ENCODE measurements around the gene SAMM50.

Gene SAMM50

GRCh38 chr22:43953988-43954785, 1.1 kb upstream of the SAMM50 start:
- Histone ChIP-seq H3F3A (ENCODE audit: insufficient read depth) (no peaks in the 10 kb centered on the region), H4K20me1 (ENCODE audit: low read depth, low read length) (no peaks in the 10 kb centered on the region), H2AFZ (ENCODE audit: low read depth, low read length, severe bottlenecking) (peak overlapping the region; percentile 69), H3K4me2 (ENCODE audit: low read depth, low read length, poor library complexity, severe bottlenecking) (peak overlapping the region; percentile 76), H3K9me3 (ENCODE audit: insufficient read depth, low read length) (no peaks in the 10 kb centered on the region), H3K27me3 (ENCODE audit: low read length) (no peaks in the 10 kb centered on the region), H3K9me2 (replicated peaks; ENCODE audit: insufficient read depth, low read length) (no peaks in the 10 kb centered on the region), H3K9ac (ENCODE audit: low read length) (peak overlapping the region; percentile 97), H3K4me3 (ENCODE audit: insufficient read depth, low read length, poor library complexity, severe bottlenecking) (peak overlapping the region; percentile 99), H3K27ac (ENCODE audit: low read depth, low read length) (peak overlapping the region; percentile 46), H3K79me2 (ENCODE audit: insufficient read depth, low read length) (peaks cover 40% of the 10 kb centered on the region), H3K36me3 (ENCODE audit: low read length) (no peaks in the 10 kb centered on the region)
- TF ChIP-seq, protein P1, sequence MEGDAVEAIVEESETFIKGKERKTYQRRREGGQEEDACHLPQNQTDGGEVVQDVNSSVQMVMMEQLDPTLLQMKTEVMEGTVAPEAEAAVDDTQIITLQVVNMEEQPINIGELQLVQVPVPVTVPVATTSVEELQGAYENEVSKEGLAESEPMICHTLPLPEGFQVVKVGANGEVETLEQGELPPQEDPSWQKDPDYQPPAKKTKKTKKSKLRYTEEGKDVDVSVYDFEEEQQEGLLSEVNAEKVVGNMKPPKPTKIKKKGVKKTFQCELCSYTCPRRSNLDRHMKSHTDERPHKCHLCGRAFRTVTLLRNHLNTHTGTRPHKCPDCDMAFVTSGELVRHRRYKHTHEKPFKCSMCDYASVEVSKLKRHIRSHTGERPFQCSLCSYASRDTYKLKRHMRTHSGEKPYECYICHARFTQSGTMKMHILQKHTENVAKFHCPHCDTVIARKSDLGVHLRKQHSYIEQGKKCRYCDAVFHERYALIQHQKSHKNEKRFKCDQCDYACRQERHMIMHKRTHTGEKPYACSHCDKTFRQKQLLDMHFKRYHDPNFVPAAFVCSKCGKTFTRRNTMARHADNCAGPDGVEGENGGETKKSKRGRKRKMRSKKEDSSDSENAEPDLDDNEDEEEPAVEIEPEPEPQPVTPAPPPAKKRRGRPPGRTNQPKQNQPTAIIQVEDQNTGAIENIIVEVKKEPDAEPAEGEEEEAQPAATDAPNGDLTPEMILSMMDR (IDR thresholded peaks at IDR 0.05; ENCODE audit: insufficient read depth, low read length, poor library complexity, severe bottlenecking): no peak
- no peak for TF ChIP-seq EZH2phosphoT487 (conservative IDR thresholded peaks at IDR 0.05; ENCODE audit: low read length)

DNA sequence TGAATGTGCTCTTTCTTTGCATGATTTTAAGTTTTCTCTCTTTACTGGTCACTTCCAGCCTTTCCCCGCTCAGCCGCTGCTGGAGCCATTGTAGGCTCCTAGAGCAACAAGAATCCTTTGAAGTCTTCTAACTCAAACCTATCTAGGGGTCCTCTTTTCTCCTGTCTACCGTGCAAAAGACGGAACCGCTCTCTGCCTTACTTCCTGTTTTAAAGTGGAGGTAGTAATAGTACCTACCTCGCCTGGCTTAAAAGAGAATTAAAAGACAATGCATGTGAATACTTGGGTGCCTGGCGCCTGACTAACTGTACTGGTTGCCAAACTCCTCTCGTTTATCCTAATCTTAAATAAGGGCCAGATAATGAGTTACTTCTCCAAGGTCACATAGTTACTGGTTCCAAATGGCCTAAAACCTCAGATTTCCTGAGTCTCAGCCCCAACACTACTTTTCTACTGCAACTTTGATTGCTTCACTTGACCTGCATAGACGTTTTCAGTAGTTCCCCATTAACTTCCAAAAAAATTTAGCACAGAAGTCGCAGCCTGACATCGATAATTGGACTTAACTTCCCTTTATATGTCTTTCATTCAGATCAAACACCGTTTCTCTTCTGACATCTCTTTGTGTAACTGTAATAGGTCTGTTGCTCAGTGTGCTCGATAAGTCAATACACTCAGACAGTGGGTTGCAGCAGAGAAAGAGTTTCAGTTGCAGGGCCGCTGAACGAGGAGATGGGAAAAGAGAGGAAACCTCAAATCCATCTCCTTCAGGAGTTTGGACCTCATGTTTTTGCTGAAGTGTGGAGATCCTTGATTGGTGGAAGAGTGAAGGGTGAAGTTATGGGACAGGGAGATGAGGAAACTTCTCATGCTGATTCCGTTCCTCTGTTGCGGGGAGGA, 891 bp downstream of the SAMM50 start:
- H3K79me2 ChIP-seq (ENCODE audit: insufficient read depth, low read length): peaks cover 59% of the 10 kb centered on the region
- TF ChIP-seq, protein P1 (IDR thresholded peaks at IDR 0.05; ENCODE audit: insufficient read depth, low read length, poor library complexity, severe bottlenecking): no peak
- no peak for TF ChIP-seq EZH2phosphoT487 (conservative IDR thresholded peaks at IDR 0.05; ENCODE audit: low read length)

DNA sequence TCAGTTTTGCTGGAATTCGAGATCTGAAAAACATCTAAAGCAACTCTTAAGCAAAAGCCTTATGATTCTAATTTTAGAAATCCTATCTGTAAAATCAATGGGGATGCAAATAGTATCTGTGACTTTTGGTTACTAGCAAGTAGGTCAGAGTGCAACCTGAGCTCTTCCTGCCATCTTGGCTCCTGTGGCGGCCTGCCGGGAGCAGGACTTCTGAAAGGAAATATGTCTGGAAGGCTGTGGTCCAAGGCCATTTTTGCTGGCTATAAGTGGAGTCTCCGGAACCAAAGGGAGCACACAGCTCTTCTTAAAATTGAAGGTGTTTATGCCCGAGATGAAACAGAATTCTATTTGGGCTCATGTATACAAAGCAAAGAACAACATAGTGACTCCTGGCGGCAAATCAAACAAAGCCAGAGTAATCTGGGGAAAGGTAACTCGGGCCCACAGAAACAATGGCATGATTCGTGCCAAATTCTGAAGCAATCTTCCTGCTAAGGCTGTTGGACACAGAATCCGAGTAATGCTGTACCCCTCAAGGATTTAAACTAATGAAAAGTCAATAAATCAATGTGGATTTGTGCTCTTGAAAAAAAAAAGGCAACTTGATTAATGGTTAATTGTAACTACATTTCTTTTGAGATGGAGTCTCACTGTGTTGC, 1.7 kb downstream of the SAMM50 start:
- H4K20me1 ChIP-seq (ENCODE audit: low read depth, low read length): 0 out of 2 replicates have a peak, but pooled peaks cover 3% of the 10 kb centered on the region
- no peaks in the 10 kb centered on the region for H3K27me3 ChIP-seq (ENCODE audit: low read length)
- no peak overlapping the region for H3K9ac ChIP-seq (ENCODE audit: low read length)
- no peaks in the 10 kb centered on the region for H3F3A ChIP-seq (ENCODE audit: insufficient read depth)
- no peaks in the 10 kb centered on the region for H3K36me3 ChIP-seq (ENCODE audit: low read length)
- no peak overlapping the region for H2AFZ ChIP-seq (ENCODE audit: low read depth, low read length, severe bottlenecking)
- peak overlapping the region; percentile 99 for H3K4me3 ChIP-seq (ENCODE audit: insufficient read depth, low read length, poor library complexity, severe bottlenecking)
- H3K27ac ChIP-seq (ENCODE audit: low read depth, low read length): no peak overlapping the region
- H3K4me2 ChIP-seq (ENCODE audit: low read depth, low read length, poor library complexity, severe bottlenecking): peak overlapping the region; percentile 76
- TF ChIP-seq, protein P1 (IDR thresholded peaks at IDR 0.05; ENCODE audit: insufficient read depth, low read length, poor library complexity, severe bottlenecking): no peak
- TF ChIP-seq EZH2phosphoT487 (conservative IDR thresholded peaks at IDR 0.05; ENCODE audit: low read length): no peak
- H3K79me2 ChIP-seq (ENCODE audit: insufficient read depth, low read length): peaks cover 66% of the 10 kb centered on the region
- H3K9me3 ChIP-seq (ENCODE audit: insufficient read depth, low read length): no peaks in the 10 kb centered on the region
- H3K9me2 ChIP-seq (replicated peaks; ENCODE audit: insufficient read depth, low read length): no peaks in the 10 kb centered on the region

More for the DNA sequence above, 891 bp downstream of the SAMM50 start:
- Histone ChIP-seq H3K4me3 (ENCODE audit: insufficient read depth, low read length, poor library complexity, severe bottlenecking) (peak overlapping the region; percentile 99), H4K20me1 (ENCODE audit: low read depth, low read length) (0 out of 2 replicates have a peak, but pooled peaks cover 3% of the 10 kb centered on the region), H3K9me3 (ENCODE audit: insufficient read depth, low read length) (no peaks in the 10 kb centered on the region), H3F3A (ENCODE audit: insufficient read depth) (no peaks in the 10 kb centered on the region), H3K27ac (ENCODE audit: low read depth, low read length) (peak overlapping the region; percentile 60), H3K9me2 (replicated peaks; ENCODE audit: insufficient read depth, low read length) (no peaks in the 10 kb centered on the region), H3K27me3 (ENCODE audit: low read length) (no peaks in the 10 kb centered on the region), H3K4me2 (ENCODE audit: low read depth, low read length, poor library complexity, severe bottlenecking) (peak overlapping the region; percentile 76), H3K36me3 (ENCODE audit: low read length) (no peaks in the 10 kb centered on the region), H2AFZ (ENCODE audit: low read depth, low read length, severe bottlenecking) (peak overlapping the region; percentile 69), H3K9ac (ENCODE audit: low read length) (peak overlapping the region; percentile 97)

All from SU-DHL-6 (cell line).